SK-N-MC (cell line): ENCODE data around the gene SINHCAF.

Source experiments
- DNase-seq: peaks from one replicate; pipeline ENCODE4 v3.0.0-alpha.2; 2011; ENCODE audit warnings: low read depth, low spot score
- H3K27ac ChIP-seq: fragments of 200-600 bp; sonication (generic); 2 replicates; pipeline ENCODE4 v1.5.1; 2016; ENCODE audit warnings: mixed run types
- H3K36me3 ChIP-seq: fragments of 200-600 bp; sonication (generic); 2 replicates; pipeline ENCODE4 v1.6.1; 2017; ENCODE audit warnings: antibody characterized with exemption, low read length, mixed read lengths; ENCODE audit not compliant: insufficient read depth
- H3K4me3 ChIP-seq: fragments of 200-600 bp; sonication (generic); 2 replicates; pipeline ENCODE4 v1.5.1; 2016
- H3K9ac ChIP-seq: fragments of 200-600 bp; sonication (generic); 2 replicates; pipeline ENCODE4 v1.8.0; 2017; ENCODE audit warnings: mixed run types, mixed read lengths; ENCODE audit not compliant: insufficient read length
- H3K9me3 ChIP-seq: fragments of 200-600 bp; sonication (generic); 2 replicates; pipeline ENCODE4 v1.6.1; 2017; ENCODE audit warnings: low read depth, mild to moderate bottlenecking, antibody characterized with exemption, low read length, moderate library complexity, mixed read lengths
- EZH2 ChIP-seq: fragments of 200-600 bp; sonication (generic); IDR thresholded peaks from one replicate; pipeline ENCODE4 v1.6.1; 2017; ENCODE audit warnings: antibody characterized with exemption
- FOXP2 ChIP-seq: optimal IDR thresholded peaks from 2 replicates; pipeline ENCODE3; 2011; ENCODE audit warnings: mild to moderate bottlenecking, moderate library complexity; ENCODE audit not compliant: insufficient read depth; ENCODE audit errors: extremely low read length, control extremely low read depth
- POLR2AphosphoS5 ChIP-seq: IDR thresholded peaks from 2 replicates; pipeline ENCODE4 v1.6.1; 2012; ENCODE audit warnings: mild to moderate bottlenecking, low read depth, low read length, borderline replicate concordance

SINHCAF gene

GRCh38 chr12:31342286-31342685 is 16.3 kb upstream of the SINHCAF start:
- Histone ChIP-seq H3K9ac (no peak overlapping the region), H3K36me3 (no peaks in the 10 kb centered on the region), H3K9me3 (no peaks in the 10 kb centered on the region), H3K27ac (no peak overlapping the region), H3K4me3 (no peak overlapping the region)
- no peak for DNase-seq
- no peak for TF ChIP-seq FOXP2
- TF ChIP-seq POLR2AphosphoS5: no peak
- TF ChIP-seq EZH2: no peak

- TF ChIP-seq FOXP2 (no peak), EZH2 (no peak), POLR2AphosphoS5 (no peak)
- DNase-seq: no peak
- H3K9me3 ChIP-seq: no peaks in the 10 kb centered on the region
- no peak overlapping the region for H3K27ac ChIP-seq
- no peak overlapping the region for H3K4me3 ChIP-seq
- H3K36me3 ChIP-seq: no peaks in the 10 kb centered on the region
- H3K9ac ChIP-seq: no peak overlapping the region
Measured at GRCh38 chr12:31339831-31340622, 14.1 kb upstream of the SINHCAF start.

GRCh38 chr12:31337952-31338351 is 12.0 kb upstream of the SINHCAF start:
- no peak for DNase-seq
- no peaks in the 10 kb centered on the region for H3K9me3 ChIP-seq

GRCh38 chr12:31331242-31331641 is 5.3 kb upstream of the SINHCAF start:
- Histone ChIP-seq H3K36me3 (no peaks in the 10 kb centered on the region), H3K9ac (no peak overlapping the region), H3K4me3 (no peak overlapping the region), H3K9me3 (no peaks in the 10 kb centered on the region), H3K27ac (no peak overlapping the region)
- no peak for TF ChIP-seq EZH2
- no peak for TF ChIP-seq POLR2AphosphoS5
- TF ChIP-seq FOXP2: no peak
- no peak for DNase-seq

More at GRCh38 chr12:31337952-31338351, 12.0 kb upstream of the SINHCAF start:
- TF ChIP-seq EZH2 (no peak), POLR2AphosphoS5 (no peak), FOXP2 (no peak)
- no peak overlapping the region for H3K4me3 ChIP-seq
- no peak overlapping the region for H3K9ac ChIP-seq
- no peaks in the 10 kb centered on the region for H3K36me3 ChIP-seq
- H3K27ac ChIP-seq: no peak overlapping the region

- TF ChIP-seq EZH2 (no peak), POLR2AphosphoS5 (no peak), FOXP2 (no peak)
- DNase-seq: no peak
- Histone ChIP-seq H3K9ac (peak overlapping the region; percentile 78), H3K36me3 (no peaks in the 10 kb centered on the region), H3K9me3 (no peaks in the 10 kb centered on the region), H3K4me3 (peak overlapping the region; percentile 95), H3K27ac (peak overlapping the region; percentile 78)
Measured at GRCh38 chr12:31326736-31327659, 1.0 kb upstream of the SINHCAF start.

GRCh38 chr12:31325524-31325875 is 450 bp downstream of the SINHCAF start:
- Histone ChIP-seq H3K9me3 (no peaks in the 10 kb centered on the region), H3K4me3 (peak overlapping the region; percentile 95), H3K9ac (peak overlapping the region; percentile 99), H3K36me3 (no peaks in the 10 kb centered on the region), H3K27ac (peak overlapping the region; percentile 88)
- DNase-seq: no peak
- TF ChIP-seq POLR2AphosphoS5: no peak

- peak overlapping the region; percentile 88 for H3K27ac ChIP-seq
- peak overlapping the region; percentile 99 for H3K9ac ChIP-seq
- no peaks in the 10 kb centered on the region for H3K36me3 ChIP-seq
- no peaks in the 10 kb centered on the region for H3K9me3 ChIP-seq
- peak overlapping the region; percentile 95 for H3K4me3 ChIP-seq
- TF ChIP-seq FOXP2: no peak
- TF ChIP-seq POLR2AphosphoS5: no peak; the same call in 1 of the 2 replicates
- no peak for TF ChIP-seq EZH2
- DNase-seq: no peak
Measured at GRCh38 chr12:31324845-31325523, 966 bp downstream of the SINHCAF start.
